HG03064 (cell line): ENCODE data around the gene PNMA5.

Source experiments
- ATAC-seq: cut with Tn5 transposase; IDR thresholded peaks from one replicate; pipeline ENCODE4 v1.9.1; 2021; ENCODE audit warnings: low read depth; ENCODE audit not compliant: unreplicated experiment

PNMA5 gene

GRCh38 chrX:152959626-152960025 lies 34.3 kb downstream of the PNMA5 start:
- no peak for ATAC-seq

- ATAC-seq: peak; percentile 65
These were observed 35.1 kb downstream of the PNMA5 start for GRCh38 chrX:152958524-152959465.

GRCh38 chrX:152958047-152958446 lies 35.9 kb downstream of the PNMA5 start:
- no peak for ATAC-seq

GRCh38 chrX:152950786-152951185 lies 43.1 kb downstream of the PNMA5 start:
- ATAC-seq: no peak

- no peak for ATAC-seq
These were observed 44.8 kb downstream of the PNMA5 start for GRCh38 chrX:152949114-152949513.

GRCh38 chrX:152946681-152947080 lies 47.2 kb downstream of the PNMA5 start:
- no peak for ATAC-seq

GRCh38 chrX:152945021-152945979 lies 48.6 kb downstream of the PNMA5 start:
- ATAC-seq: no peak

GRCh38 chrX:152943826-152944225 lies 50.1 kb downstream of the PNMA5 start:
- no peak for ATAC-seq

- no peak for ATAC-seq
These were observed 51.9 kb downstream of the PNMA5 start for GRCh38 chrX:152942077-152942442.

- peak; percentile 82 for ATAC-seq
These were observed 52.4 kb downstream of the PNMA5 start for GRCh38 chrX:152941328-152942076.
